Ectodermal cell (in vitro differentiated cells): Measurements from ENCODE around the gene AP3D1.

Source experiments
- H3K27ac ChIP-seq: 2 replicates; pipeline ENCODE4 v1.7.0; 2013; ENCODE audit warnings: mild to moderate bottlenecking, low read depth, low read length; ENCODE audit not compliant: insufficient read depth, poor library complexity, severe bottlenecking
- H3K27me3 ChIP-seq: 2 replicates; pipeline ENCODE4 v1.7.0; 2013; ENCODE audit warnings: mild to moderate bottlenecking, low read length; ENCODE audit not compliant: insufficient read depth, control insufficient read depth, poor library complexity, severe bottlenecking
- H3K36me3 ChIP-seq: one replicate; pipeline ENCODE4 v1.7.0; 2013; ENCODE audit warnings: low read length; ENCODE audit not compliant: control insufficient read depth, insufficient read depth
- H3K4me1 ChIP-seq: one replicate; pipeline ENCODE4 v1.7.0; 2013; ENCODE audit warnings: low read length; ENCODE audit not compliant: control insufficient read depth, insufficient read depth
- H3K4me3 ChIP-seq: 2 replicates; pipeline ENCODE4 v1.7.0; 2013; ENCODE audit warnings: low read depth, low read length, control low read depth; ENCODE audit not compliant: insufficient read depth
- H3K9me3 ChIP-seq: 2 replicates; pipeline ENCODE4 v1.7.0; 2013; ENCODE audit warnings: mild to moderate bottlenecking, low read length, moderate library complexity; ENCODE audit not compliant: control insufficient read depth
- WGBS, 2 experiments: methylation state at CpG; one replicate each; pipeline ENCODE4 v1.1.7; 2013; ENCODE audit warnings: missing lambda C conversion rate in 2 of 2; 5-methylcytosine and 5-hydroxymethylcytosine counted together

AP3D1 gene

GRCh38 chr19:2193807-2194206 lies 42.4 kb upstream of the AP3D1 start:
- Histone ChIP-seq H3K27ac (no peak overlapping the region), H3K4me1 (peaks cover 2% of the 10 kb centered on the region), H3K27me3 (no peaks in the 10 kb centered on the region), H3K36me3 (peaks cover 35% of the 10 kb centered on the region), H3K9me3 (no peaks in the 10 kb centered on the region), H3K4me3 (no peak overlapping the region)
- whole genome bisulfite sequencing, 2 experiments: 95 to 97% methylated on average over 18 of the region's 18 CpGs

DNA sequence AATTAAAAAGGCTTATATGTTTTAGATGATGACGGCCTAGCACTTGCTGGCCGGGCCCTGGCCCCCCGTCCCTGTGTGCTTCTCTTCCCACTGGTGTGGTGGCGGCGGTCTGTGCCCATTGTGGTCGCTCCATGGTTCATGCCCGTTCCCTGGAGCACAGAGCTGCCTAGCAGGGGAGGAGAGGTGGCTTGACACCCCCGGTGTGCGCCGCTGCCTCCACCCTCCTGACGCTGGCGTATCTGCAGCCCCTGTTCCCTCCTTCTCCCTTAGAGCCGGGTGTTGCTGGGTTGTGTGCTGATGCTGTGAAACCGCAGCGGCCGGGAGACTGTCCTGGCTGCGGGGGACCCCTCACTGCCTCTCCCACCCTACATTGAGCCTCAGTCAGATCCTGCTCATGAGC lies 41.5 kb upstream of the AP3D1 start:
- Histone ChIP-seq H3K4me3 (no peak overlapping the region), H3K27ac (no peak overlapping the region), H3K4me1 (no peaks in the 10 kb centered on the region), H3K27me3 (no peaks in the 10 kb centered on the region), H3K9me3 (no peaks in the 10 kb centered on the region), H3K36me3 (peaks cover 35% of the 10 kb centered on the region)
- WGBS, 2 experiments: 95 to 96% methylated on average over 17 of the region's 17 CpGs

DNA sequence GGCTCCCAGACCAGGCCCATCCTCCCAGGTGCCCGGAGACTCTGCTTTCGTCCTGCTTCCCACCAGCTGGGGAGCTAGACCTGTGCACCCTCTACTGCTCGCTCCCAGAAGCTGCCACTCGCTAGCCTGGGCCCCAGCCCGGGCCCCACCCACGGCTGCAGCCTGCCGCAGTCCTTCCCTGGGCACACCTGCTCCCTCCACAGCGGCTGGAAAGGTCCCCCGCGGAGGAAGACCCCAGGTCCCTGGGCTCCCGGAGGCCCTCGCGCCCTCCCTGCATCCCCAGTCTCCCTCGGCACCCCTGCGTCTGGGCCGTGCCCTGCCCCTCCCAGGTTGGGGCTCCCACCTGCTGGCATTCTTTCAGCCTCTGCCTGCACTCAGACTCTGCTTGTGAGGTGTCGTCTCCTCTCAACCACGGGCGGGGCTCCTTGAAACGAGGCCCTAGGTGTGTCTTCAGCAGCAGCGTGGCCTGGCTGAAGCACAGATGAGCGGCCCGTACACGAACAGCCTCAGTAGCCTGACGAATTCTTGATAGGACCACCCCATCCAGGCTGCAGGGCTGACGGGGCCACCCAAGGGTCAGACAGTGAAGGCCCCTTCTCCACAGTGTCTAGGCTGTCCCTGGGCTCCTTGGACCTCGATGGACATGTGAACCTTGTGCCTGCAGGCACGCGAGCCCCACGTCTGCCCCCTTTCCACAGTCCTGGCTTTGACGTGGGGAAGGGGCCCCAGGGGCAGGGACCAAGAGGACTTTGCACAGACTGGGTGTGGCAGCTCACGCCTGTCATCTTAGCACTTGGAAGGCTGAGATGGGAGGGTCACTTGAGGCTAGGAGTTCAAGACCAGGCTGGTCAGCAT lies 40.3 kb upstream of the AP3D1 start:
- H3K27ac ChIP-seq: no peak overlapping the region
- H3K36me3 ChIP-seq: peaks cover 35% of the 10 kb centered on the region
- WGBS, 2 experiments: 93 to 94% methylated on average over 32 of the region's 32 CpGs
- H3K4me3 ChIP-seq: no peak overlapping the region
- H3K4me1 ChIP-seq: peaks cover 2% of the 10 kb centered on the region
- H3K27me3 ChIP-seq: no peaks in the 10 kb centered on the region
- H3K9me3 ChIP-seq: no peaks in the 10 kb centered on the region

DNA sequence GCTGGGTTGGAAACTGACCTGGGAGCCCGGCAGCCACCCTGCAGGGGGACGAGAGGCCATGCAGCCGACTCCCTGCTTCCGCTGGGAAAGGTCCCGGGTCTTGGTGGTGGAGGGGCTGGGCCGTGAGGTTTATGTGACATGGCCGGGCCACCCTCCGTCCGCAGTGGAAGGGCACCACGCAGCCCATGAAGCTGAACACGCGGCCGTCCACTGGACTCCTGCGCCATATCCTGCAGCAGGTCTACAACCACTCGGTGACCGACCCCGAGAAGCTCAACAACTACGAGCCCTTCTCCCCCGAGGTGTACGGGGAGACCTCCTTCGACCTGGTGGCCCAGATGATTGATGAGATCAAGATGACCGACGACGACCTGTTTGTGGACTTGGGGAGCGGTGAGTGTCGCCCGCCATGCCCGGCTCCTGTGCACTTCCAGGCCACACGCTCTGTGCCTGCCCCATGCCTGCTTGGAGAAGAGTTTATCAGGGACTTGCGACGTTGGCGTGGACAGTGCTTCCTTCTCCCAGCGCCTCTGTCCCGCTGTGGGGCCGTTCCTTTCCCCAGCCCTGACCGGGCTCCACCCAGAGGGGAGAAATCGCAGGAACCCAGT lies 39.6 kb upstream of the AP3D1 start:
- Histone ChIP-seq H3K9me3 (no peaks in the 10 kb centered on the region), H3K36me3 (peaks cover 35% of the 10 kb centered on the region), H3K27me3 (no peaks in the 10 kb centered on the region), H3K4me1 (peaks cover 8% of the 10 kb centered on the region), H3K27ac (no peak overlapping the region), H3K4me3 (no peak overlapping the region)
- WGBS, 2 experiments: 96 to 97% methylated on average over 37 of the region's 37 CpGs

GRCh38 chr19:2189880-2190279 lies 38.5 kb upstream of the AP3D1 start:
- Histone ChIP-seq H3K27me3 (no peaks in the 10 kb centered on the region), H3K27ac (no peak overlapping the region), H3K4me3 (no peak overlapping the region), H3K9me3 (no peaks in the 10 kb centered on the region), H3K4me1 (peaks cover 13% of the 10 kb centered on the region), H3K36me3 (peaks cover 35% of the 10 kb centered on the region)
- 94% methylated on average over 16 of the region's 16 CpGs for WGBS, 2 experiments

DNA sequence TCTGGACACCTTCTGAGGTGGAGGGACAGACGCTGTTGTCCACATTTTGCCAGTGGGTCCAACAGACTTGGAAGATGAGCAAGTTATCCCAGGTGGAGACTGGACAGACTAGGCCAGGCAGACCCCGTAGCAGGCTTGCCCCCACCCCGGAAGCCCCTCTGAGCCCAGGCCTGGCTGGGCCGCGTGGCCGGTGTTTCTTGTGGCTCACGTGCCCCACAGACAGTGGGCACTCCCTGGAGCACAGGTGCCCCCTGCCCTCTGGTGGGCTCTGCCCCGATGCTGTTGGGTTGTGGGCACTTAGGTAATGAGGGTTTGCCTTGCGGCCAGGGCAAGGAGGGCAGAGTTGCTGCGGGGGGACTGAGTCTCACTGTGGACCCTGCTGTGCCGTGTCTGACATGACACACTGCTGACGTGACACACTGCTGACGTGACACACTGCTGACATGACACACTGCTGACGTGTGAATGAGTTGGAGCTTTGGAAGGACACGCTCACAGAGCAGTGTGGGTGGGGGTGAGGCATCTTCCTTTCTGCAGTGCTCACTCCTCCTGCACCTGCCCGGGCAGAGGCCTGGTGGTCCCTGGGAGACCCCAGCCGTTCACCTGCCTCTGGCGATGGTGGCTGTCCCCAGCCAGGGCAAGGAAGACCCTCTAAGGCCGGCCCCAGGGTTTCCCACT lies 37.5 kb upstream of the AP3D1 start:
- Histone ChIP-seq H3K4me3 (no peak overlapping the region), H3K27ac (no peak overlapping the region), H3K27me3 (no peaks in the 10 kb centered on the region), H3K36me3 (peaks cover 33% of the 10 kb centered on the region), H3K9me3 (no peaks in the 10 kb centered on the region), H3K4me1 (peaks cover 13% of the 10 kb centered on the region)
- 96 to 97% methylated on average over 19 of the region's 19 CpGs for WGBS, 2 experiments

- peaks cover 26% of the 10 kb centered on the region for H3K36me3 ChIP-seq
Measured at GRCh38 chr19:2187159-2187558, 35.8 kb upstream of the AP3D1 start.

DNA sequence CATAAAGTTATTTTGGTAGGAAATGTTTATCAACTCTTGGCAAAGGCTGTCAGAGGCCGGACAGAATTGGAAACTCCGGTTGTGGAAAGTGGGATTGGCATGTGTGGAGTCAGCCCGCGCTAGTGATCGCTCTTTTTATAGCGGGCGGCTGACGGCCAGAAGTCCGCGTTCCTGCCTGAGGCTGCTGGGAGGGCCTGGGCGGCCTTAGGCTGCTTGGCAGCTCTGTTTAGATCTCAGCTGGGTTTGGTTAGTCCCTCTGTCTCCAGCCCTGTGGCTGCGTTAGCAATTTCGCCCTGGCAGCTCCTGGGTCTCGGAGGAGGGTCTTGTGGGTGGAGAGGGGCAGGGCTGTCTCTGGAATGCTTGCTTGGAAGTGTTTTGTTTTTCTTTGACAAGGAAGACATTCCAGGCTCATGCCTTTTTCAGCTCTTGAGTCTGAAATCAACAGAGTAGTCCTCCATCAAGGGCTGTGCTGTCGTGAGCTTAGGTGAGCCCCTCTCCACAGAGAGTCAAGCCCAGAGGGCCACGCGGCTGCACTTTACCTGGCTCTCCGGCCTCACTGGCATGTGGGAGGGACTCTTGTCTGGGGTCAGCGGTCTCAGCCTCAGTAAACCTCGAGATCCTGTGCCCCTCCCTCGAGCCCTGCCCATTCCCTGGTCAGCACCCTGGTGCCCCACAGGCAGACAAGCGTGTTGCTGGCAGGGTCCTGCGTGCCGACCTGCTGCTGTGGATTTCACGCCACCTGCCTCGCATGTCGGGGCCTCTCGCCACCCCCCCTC lies 34.9 kb upstream of the AP3D1 start:
- no peaks in the 10 kb centered on the region for H3K9me3 ChIP-seq
- peaks cover 18% of the 10 kb centered on the region for H3K36me3 ChIP-seq
- 80 to 86% methylated on average over 28 of the region's 28 CpGs for WGBS, 2 experiments
- peak overlapping the region; percentile 60 for H3K27ac ChIP-seq
- H3K4me3 ChIP-seq: no peak overlapping the region
- peaks cover 13% of the 10 kb centered on the region for H3K4me1 ChIP-seq
- no peaks in the 10 kb centered on the region for H3K27me3 ChIP-seq

More at GRCh38 chr19:2187159-2187558, 35.8 kb upstream of the AP3D1 start:
- no peak overlapping the region for H3K27ac ChIP-seq
- H3K9me3 ChIP-seq: no peaks in the 10 kb centered on the region
- peaks cover 13% of the 10 kb centered on the region for H3K4me1 ChIP-seq
- 94 to 96% methylated on average over 13 of the region's 13 CpGs for WGBS, 2 experiments
- H3K4me3 ChIP-seq: no peak overlapping the region
- H3K27me3 ChIP-seq: no peaks in the 10 kb centered on the region

DNA sequence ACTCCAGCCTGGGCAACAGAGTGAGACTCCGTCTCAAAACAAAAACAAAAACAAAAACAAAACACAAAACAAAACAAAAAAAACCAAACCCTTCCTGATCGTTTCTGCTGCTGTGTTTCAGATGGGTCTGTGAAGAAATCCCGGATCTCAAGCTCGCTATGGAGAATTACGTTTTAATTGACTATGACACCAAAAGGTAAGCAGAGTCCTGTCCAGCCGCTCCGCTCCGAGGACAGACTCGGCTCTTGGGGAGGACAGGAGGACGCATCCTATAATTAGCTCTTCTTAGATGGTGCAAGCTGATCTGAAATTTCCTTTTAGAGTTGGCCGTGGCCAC lies 34.3 kb upstream of the AP3D1 start:
- Histone ChIP-seq H3K4me1 (peaks cover 13% of the 10 kb centered on the region), H3K36me3 (peaks cover 17% of the 10 kb centered on the region), H3K4me3 (no peak overlapping the region), H3K9me3 (no peaks in the 10 kb centered on the region), H3K27ac (no peak overlapping the region), H3K27me3 (no peaks in the 10 kb centered on the region)
- 96 to 97% methylated on average over 11 of the region's 11 CpGs for WGBS, 2 experiments
